ENCODE results near the gene ANTXR2. TPM values are rescaled to one million over a fixed set of nuclear protein-coding genes. Genes with fewer than 3 reads are reported as not detected.

Gene ANTXR2
- total RNA-seq, 2 experiments from 2014 or later: 15.3 to 16.7 TPM

DNA sequence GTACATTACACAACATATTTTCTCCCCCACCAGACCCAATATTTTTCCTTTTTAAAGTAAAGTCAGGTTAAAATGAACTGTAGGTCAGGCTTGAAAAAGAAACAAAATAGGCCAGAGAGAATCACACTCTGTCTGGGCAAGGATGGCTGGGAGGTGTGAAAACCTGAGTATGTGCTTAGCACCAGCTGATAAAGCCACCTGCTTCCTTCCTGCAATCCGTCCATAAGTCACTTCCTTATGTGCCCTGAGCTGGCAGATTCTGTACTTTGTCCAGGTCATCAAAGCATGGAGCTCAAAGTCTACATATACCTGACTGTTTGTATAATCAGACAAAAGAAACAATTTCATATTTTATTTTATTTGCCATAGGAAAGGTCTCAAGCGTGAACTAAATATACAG is 37.7 kb downstream of the ANTXR2 start:
- ChIA-PET POLR2A (interaction anchor here (0.5 kb wide), 1 partner anchor 179 kb away, joined by 3 read pairs; no protein-coding TSS in a partner anchor), CTCF (no interaction called here)
- H3K9me3 Mint-ChIP-seq: no peaks in the 10 kb centered on the region
- H3K27ac ChIP-seq (ENCODE audit: low read depth in 1 of 2, low read length in 2 of 2): peak overlapping the region in 1 of 2 donors; percentile 35
- H3K4me3 ChIP-seq (ENCODE audit: low read length): no peak overlapping the region
- peaks cover 47% of the 10 kb centered on the region for H3K36me3 Mint-ChIP-seq (ENCODE audit: low read depth)
- intact Hi-C loops (cut with DNase I, micrococcal nuclease): no loop called here
- H3K9me3 ChIP-seq (ENCODE audit: control insufficient read depth in 1 of 2, insufficient read depth in 1 of 2, low read length in 2 of 2): no peaks in the 10 kb centered on the region
- DNase-seq (peak in 5 of 14 experiments; percentile 1 to 56 (median 43)), ATAC-seq (ENCODE audit: poor library complexity) (no peak)
- no peak overlapping the region for H3K4me3 Mint-ChIP-seq
- H3K4me1 ChIP-seq (ENCODE audit: insufficient read depth, low read length): peaks cover 12% of the 10 kb centered on the region
- peaks cover 23% of the 10 kb centered on the region for H3K4me1 Mint-ChIP-seq (ENCODE audit: low read depth)
- H3K27ac Mint-ChIP-seq: no peak overlapping the region
- TF ChIP-seq, protein P1, sequence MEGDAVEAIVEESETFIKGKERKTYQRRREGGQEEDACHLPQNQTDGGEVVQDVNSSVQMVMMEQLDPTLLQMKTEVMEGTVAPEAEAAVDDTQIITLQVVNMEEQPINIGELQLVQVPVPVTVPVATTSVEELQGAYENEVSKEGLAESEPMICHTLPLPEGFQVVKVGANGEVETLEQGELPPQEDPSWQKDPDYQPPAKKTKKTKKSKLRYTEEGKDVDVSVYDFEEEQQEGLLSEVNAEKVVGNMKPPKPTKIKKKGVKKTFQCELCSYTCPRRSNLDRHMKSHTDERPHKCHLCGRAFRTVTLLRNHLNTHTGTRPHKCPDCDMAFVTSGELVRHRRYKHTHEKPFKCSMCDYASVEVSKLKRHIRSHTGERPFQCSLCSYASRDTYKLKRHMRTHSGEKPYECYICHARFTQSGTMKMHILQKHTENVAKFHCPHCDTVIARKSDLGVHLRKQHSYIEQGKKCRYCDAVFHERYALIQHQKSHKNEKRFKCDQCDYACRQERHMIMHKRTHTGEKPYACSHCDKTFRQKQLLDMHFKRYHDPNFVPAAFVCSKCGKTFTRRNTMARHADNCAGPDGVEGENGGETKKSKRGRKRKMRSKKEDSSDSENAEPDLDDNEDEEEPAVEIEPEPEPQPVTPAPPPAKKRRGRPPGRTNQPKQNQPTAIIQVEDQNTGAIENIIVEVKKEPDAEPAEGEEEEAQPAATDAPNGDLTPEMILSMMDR (IDR thresholded peaks at IDR 0.05): no peak
- H3K27me3 Mint-ChIP-seq: no peaks in the 10 kb centered on the region
- peaks cover 32% of the 10 kb centered on the region for H3K36me3 ChIP-seq (ENCODE audit: insufficient read depth, low read length)
- no peaks in the 10 kb centered on the region for H3K27me3 ChIP-seq (ENCODE audit: control insufficient read depth in 1 of 2, insufficient read depth in 2 of 2, low read length in 2 of 2)

DNA sequence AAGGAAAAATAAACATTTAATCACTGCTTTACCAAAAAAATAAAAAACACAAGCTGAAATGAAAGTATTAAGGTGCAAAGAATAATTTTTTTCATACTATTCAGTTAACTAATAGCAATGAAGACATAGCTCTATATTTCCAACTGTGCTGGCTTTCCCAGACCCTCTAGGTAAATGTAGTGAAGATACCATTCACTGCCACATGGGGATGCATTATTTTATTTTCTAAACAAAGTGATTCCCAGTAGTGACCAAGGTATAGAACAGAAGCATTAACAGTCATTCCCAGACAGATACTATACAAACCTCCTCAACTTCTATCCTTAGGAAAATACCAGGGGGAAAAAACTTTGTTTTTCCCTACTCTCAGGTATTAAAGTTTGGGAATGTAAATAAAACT is 39.4 kb downstream of the ANTXR2 start:
- Mint-ChIP-seq H3K4me3 (no peak overlapping the region), H3K9me3 (no peaks in the 10 kb centered on the region), H3K27ac (no peak overlapping the region), H3K4me1 (ENCODE audit: low read depth) (peaks cover 23% of the 10 kb centered on the region), H3K36me3 (ENCODE audit: low read depth) (peaks cover 31% of the 10 kb centered on the region), H3K27me3 (no peaks in the 10 kb centered on the region)
- POLR2A ChIA-PET: no interaction called here
- Histone ChIP-seq H3K36me3 (ENCODE audit: insufficient read depth, low read length) (peaks cover 49% of the 10 kb centered on the region), H3K4me1 (ENCODE audit: insufficient read depth, low read length) (peaks cover 12% of the 10 kb centered on the region), H3K9me3 (ENCODE audit: control insufficient read depth in 1 of 2, insufficient read depth in 1 of 2, low read length in 2 of 2) (no peaks in the 10 kb centered on the region), H3K27ac (ENCODE audit: low read depth in 1 of 2, low read length in 2 of 2) (no peak overlapping the region), H3K27me3 (ENCODE audit: control insufficient read depth in 1 of 2, insufficient read depth in 2 of 2, low read length in 2 of 2) (no peaks in the 10 kb centered on the region), H3K4me3 (ENCODE audit: low read length) (no peak overlapping the region)
- ATAC-seq (ENCODE audit: poor library complexity) (no peak), DNase-seq (no peak)
- CTCF ChIA-PET: no interaction called here
- TF ChIP-seq, protein P1 (IDR thresholded peaks at IDR 0.05): no peak
- intact Hi-C loops (cut with DNase I, micrococcal nuclease): loop anchor here in 1 of 2 experiments (5.0 kb wide), 1 partner anchor 51 kb away; no protein-coding TSS in a partner anchor

DNA sequence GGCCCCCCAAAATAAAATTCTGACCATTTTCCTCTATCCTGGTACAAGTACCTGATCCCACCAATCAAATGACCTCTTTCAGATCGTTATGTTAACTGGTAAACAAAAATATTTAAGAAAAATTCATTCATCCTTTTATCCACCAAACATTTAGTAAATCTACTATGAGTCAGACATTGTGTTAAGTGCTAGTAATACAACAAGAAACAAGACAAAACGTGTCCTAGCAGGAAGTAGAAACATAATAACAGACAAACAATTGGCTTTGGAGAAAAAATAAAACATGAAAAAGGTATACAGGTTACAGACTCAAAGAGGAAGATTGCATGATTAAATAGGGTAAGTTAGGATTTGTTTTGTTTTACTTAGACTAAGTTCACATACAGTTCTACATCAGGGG is 43.7 kb downstream of the ANTXR2 start:
- no peaks in the 10 kb centered on the region for H3K27me3 Mint-ChIP-seq
- no peaks in the 10 kb centered on the region for H3K4me1 ChIP-seq (ENCODE audit: insufficient read depth, low read length)
- H3K4me3 Mint-ChIP-seq: no peak overlapping the region
- H3K27me3 ChIP-seq (ENCODE audit: control insufficient read depth in 1 of 2, insufficient read depth in 2 of 2, low read length in 2 of 2): no peaks in the 10 kb centered on the region
- H3K9me3 Mint-ChIP-seq: no peaks in the 10 kb centered on the region
- ATAC-seq (ENCODE audit: poor library complexity) (no peak), DNase-seq (no peak)
- TF ChIP-seq, protein P1 (IDR thresholded peaks at IDR 0.05): no peak
- H3K27ac Mint-ChIP-seq: no peak overlapping the region
- H3K36me3 Mint-ChIP-seq (ENCODE audit: low read depth): peaks cover 32% of the 10 kb centered on the region
- H3K36me3 ChIP-seq (ENCODE audit: insufficient read depth, low read length): peaks cover 76% of the 10 kb centered on the region
- POLR2A ChIA-PET: interaction anchor here (1.2 kb wide), 1 partner anchor 43 kb away, joined by 5 read pairs; the partner anchor contains the start of gene ANTXR2
- H3K27ac ChIP-seq (ENCODE audit: low read depth in 1 of 2, low read length in 2 of 2): no peak overlapping the region
- no peaks in the 10 kb centered on the region for H3K4me1 Mint-ChIP-seq (ENCODE audit: low read depth)
- no peak overlapping the region for H3K4me3 ChIP-seq (ENCODE audit: low read length)
- H3K9me3 ChIP-seq (ENCODE audit: control insufficient read depth in 1 of 2, insufficient read depth in 1 of 2, low read length in 2 of 2): no peaks in the 10 kb centered on the region
- intact Hi-C loops (cut with DNase I, micrococcal nuclease): no loop called here
- CTCF ChIA-PET: interaction anchor here (1.2 kb wide), 1 partner anchor 47 kb away, joined by 3 read pairs; no protein-coding TSS in a partner anchor

All from CD4-positive, alpha-beta T cell (primary cell).